Measurements from ENCODE around the gene SAFB. TPM values are rescaled to one million over a fixed set of nuclear protein-coding genes. Genes with fewer than 3 reads are reported as not detected.

Gene SAFB
- total and polyA plus RNA-seq, 9 donors, result 64.1 to 108 (median 75.2) TPM

DNA sequence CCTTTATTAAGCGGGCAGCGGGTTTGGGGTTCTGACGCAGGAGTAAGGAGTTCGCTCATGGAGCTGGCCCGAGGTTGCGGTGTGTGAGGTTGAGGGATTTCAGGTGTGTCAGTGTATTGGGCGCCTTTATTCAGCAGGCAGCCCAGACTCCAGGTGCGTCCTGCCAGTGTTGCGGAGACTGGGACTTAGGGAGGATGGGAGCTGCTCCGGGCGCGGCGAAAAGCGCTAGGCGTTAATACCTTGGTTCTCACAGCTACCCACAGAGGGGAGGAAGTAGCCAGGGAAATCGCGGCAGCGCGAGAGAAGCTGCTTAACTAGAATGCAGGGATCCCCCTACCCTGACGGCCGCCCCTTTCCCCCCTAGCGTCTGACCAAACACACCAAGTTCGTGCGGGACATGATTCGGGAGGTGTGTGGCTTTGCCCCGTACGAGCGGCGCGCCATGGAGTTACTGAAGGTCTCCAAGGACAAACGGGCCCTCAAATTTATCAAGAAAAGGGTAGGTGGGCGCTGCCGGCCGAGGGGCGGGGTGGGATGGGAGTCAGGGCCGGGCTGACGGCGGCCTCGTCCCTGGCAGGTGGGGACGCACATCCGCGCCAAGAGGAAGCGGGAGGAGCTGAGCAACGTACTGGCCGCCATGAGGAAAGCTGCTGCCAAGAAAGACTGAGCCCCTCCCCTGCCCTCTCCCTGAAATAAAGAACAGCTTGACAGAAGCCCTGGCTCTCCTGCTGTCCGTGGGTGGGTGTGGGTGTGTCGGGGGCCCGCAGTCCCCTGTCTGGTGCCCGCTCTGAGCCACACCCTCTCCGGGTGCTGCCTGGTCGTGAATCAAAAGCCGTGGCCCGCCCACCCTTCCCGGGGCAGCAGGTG is 68.3 kb downstream of the SAFB start:
- DNase-seq, result peak; percentile 75 to 86 (median 78)
- Histone ChIP-seq H3K4me3 (peak overlapping the region; percentile 78), H3K27me3 (no peaks in the 10 kb centered on the region), H3K4me1 (ENCODE audit: insufficient read depth) (peaks cover 14% of the 10 kb centered on the region), H3K36me3 (no peaks in the 10 kb centered on the region), H3K27ac (peak overlapping the region; percentile 51 to 93), H3K9me3 (no peaks in the 10 kb centered on the region)
- intact Hi-C loops (cut with DNase I), result loop anchor here in 1 of 4 donors (5.0 kb wide), 1 partner anchor 644 kb away; no protein-coding TSS in a partner anchor
- 1 to 5% (median 2%) methylated on average over 47 to 54 of the region's 54 CpGs for WGBS, 3 donors
- no peak for TF ChIP-seq EP300 (IDR thresholded peaks at IDR 0.05)
- TF ChIP-seq POLR2A (IDR thresholded peaks at IDR 0.05), result no peak
- TF ChIP-seq, protein P1, sequence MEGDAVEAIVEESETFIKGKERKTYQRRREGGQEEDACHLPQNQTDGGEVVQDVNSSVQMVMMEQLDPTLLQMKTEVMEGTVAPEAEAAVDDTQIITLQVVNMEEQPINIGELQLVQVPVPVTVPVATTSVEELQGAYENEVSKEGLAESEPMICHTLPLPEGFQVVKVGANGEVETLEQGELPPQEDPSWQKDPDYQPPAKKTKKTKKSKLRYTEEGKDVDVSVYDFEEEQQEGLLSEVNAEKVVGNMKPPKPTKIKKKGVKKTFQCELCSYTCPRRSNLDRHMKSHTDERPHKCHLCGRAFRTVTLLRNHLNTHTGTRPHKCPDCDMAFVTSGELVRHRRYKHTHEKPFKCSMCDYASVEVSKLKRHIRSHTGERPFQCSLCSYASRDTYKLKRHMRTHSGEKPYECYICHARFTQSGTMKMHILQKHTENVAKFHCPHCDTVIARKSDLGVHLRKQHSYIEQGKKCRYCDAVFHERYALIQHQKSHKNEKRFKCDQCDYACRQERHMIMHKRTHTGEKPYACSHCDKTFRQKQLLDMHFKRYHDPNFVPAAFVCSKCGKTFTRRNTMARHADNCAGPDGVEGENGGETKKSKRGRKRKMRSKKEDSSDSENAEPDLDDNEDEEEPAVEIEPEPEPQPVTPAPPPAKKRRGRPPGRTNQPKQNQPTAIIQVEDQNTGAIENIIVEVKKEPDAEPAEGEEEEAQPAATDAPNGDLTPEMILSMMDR (IDR thresholded peaks at IDR 0.05), result no peak

DNA sequence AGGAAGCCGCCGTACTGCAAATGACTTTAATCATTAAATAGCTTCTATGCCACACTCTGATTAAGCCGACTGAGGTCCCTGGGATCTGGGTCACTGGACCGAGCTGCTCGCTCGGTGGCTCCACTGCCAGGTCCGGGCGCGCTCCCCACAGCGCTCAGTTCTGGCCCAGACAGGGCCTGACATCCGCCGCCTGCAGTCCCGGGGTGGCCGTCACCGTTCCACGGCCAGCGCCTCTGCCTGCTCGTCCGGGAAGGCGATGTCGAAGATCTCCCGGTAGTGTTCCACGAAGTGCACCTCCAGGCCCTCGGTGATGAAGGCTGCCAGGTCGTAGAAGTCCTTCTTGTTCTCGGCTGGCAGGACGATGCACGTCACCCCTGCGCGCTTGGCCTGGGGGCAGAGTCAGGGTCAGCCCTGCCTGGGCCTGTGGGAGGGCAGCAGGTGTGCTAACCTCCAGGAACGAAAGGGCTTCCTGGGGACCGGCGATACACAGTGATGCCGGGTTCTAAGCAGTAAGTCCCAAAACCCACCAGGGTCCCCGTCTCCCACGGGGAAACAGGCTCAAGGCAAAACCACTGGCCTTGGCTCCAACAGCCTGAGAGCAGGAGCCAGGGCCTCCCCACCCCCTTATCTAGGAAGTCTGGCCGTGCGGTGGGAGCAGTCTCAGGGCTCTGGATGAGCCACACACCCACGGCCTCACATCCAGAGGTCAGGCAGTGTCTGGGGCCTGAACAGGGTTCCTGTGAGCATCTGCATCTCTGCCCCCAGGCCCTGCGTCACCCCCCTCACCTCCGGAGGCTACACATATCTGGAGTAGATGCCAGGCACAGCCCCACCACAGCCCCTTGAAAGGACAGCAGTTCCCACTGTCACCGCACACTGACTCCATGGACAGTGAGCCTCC is 69.2 kb downstream of the SAFB start:
- no peak for TF ChIP-seq POLR2A (IDR thresholded peaks at IDR 0.05)
- TF ChIP-seq, protein P1 (IDR thresholded peaks at IDR 0.05), result no peak
- Histone ChIP-seq H3K27me3 (no peaks in the 10 kb centered on the region), H3K4me1 (ENCODE audit: insufficient read depth) (peaks cover 9% of the 10 kb centered on the region), H3K36me3 (no peaks in the 10 kb centered on the region), H3K27ac (peak overlapping the region in 1 of 2 donors; percentile 51), H3K4me3 (no peak overlapping the region), H3K9me3 (no peaks in the 10 kb centered on the region)
- DNase-seq, result peak in 2 of 5 donors; percentile 30 to 50
- 29 to 47% (median 30%) methylated on average over 36 to 42 of the region's 42 CpGs for WGBS, 3 donors
- intact Hi-C loops (cut with DNase I), result loop anchor here in 1 of 4 donors (5.0 kb wide), 1 partner anchor 645 kb away; no protein-coding TSS in a partner anchor

GRCh38 chr19:5692723-5693194 is 69.9 kb downstream of the SAFB start:
- no peaks in the 10 kb centered on the region for H3K27me3 ChIP-seq
- no peaks in the 10 kb centered on the region for H3K9me3 ChIP-seq
- H3K4me3 ChIP-seq, result no peak overlapping the region
- H3K27ac ChIP-seq, result no peak overlapping the region
- intact Hi-C loops (cut with DNase I), result loop anchor here in 1 of 4 donors (5.0 kb wide), 1 partner anchor 645 kb away; no protein-coding TSS in a partner anchor
- H3K4me1 ChIP-seq (ENCODE audit: insufficient read depth), result peaks cover 4% of the 10 kb centered on the region
- no peaks in the 10 kb centered on the region for H3K36me3 ChIP-seq
- peak in 1 of 5 donors; percentile 12 for DNase-seq
- 66 to 69% (median 66%) methylated on average over 7 of the region's 7 CpGs for WGBS, 3 donors
- TF ChIP-seq EP300 (IDR thresholded peaks at IDR 0.05), result no peak
- no peak for TF ChIP-seq POLR2A (IDR thresholded peaks at IDR 0.05)
- TF ChIP-seq, protein P1 (IDR thresholded peaks at IDR 0.05), result no peak

Measured in ovary (tissue), 9 donors.